ENCODE measurements around the gene GALNT9. TPM values are rescaled to one million over a fixed set of nuclear protein-coding genes. Genes with fewer than 3 reads are reported as not detected.

The GALNT9 gene
- total RNA-seq, 2 experiments from 2014 or later, result 0.86 to 1.2 TPM

DNA sequence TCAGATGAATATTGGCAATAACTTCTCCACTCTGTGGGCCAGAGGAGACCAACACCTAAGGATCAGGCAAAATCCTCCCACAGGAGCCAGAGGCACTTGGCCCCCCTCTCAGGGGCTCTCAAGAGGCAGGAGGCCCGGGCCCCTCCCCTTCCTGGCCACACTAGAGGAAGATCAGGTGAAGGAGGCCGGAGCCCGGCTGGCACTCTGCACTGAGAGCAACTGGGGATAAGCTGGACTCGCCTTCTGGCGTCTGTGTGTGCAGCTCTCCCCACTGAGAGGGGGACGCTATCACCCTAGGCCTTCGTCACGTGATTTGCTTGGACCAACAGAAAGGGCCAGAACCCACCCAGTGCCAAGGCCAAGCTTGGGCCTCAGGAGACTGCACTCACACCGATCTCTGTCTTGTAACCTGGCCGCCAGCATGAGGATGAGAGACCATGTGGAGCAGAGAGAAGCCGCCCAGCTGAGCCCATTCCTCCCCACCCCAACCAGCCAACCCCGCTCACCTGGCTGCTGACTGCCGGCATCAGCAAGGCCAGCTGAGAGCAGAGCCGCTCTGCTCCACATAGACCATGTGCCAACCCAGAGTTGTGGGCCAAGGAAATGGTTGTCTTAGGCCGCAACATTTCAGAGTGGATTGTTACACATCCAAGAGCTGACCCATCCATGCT lies 121.1 kb downstream of the GALNT9 start:
- Mint-ChIP-seq H3K27me3 (ENCODE audit: low read depth) (peaks cover 18% of the 10 kb centered on the region), H3K27ac (no peak overlapping the region), H3K4me3 (no peak overlapping the region), H3K36me3 (ENCODE audit: low read depth) (no peaks in the 10 kb centered on the region), H3K9me3 (no peaks in the 10 kb centered on the region), H3K4me1 (ENCODE audit: low read depth) (peaks cover 8% of the 10 kb centered on the region)
- DNase-seq, result no peak
- intact Hi-C loops (cut with micrococcal nuclease), result no loop called here
- CTCF ChIA-PET, result no interaction called here

- intact Hi-C loops (cut with micrococcal nuclease), result no loop called here
- DNase-seq, result no peak
- Mint-ChIP-seq H3K36me3 (ENCODE audit: low read depth) (no peaks in the 10 kb centered on the region), H3K9me3 (no peaks in the 10 kb centered on the region), H3K27me3 (ENCODE audit: low read depth) (peaks cover 19% of the 10 kb centered on the region), H3K4me1 (ENCODE audit: low read depth) (peaks cover 8% of the 10 kb centered on the region), H3K27ac (no peak overlapping the region), H3K4me3 (no peak overlapping the region)
- CTCF ChIA-PET, result no interaction called here
These were observed 122.2 kb downstream of the GALNT9 start for GRCh38 chr12:132207083-132207775.

GRCh38 chr12:132206046-132206434 lies 123.3 kb downstream of the GALNT9 start:
- no peak overlapping the region for H3K4me3 Mint-ChIP-seq
- intact Hi-C loops (cut with micrococcal nuclease), result no loop called here
- peaks cover 19% of the 10 kb centered on the region for H3K27me3 Mint-ChIP-seq (ENCODE audit: low read depth)
- no peaks in the 10 kb centered on the region for H3K9me3 Mint-ChIP-seq
- CTCF ChIA-PET, result no interaction called here
- DNase-seq, result no peak
- no peak overlapping the region for H3K27ac Mint-ChIP-seq
- no peaks in the 10 kb centered on the region for H3K36me3 Mint-ChIP-seq (ENCODE audit: low read depth)
- H3K4me1 Mint-ChIP-seq (ENCODE audit: low read depth), result peaks cover 8% of the 10 kb centered on the region

DNA sequence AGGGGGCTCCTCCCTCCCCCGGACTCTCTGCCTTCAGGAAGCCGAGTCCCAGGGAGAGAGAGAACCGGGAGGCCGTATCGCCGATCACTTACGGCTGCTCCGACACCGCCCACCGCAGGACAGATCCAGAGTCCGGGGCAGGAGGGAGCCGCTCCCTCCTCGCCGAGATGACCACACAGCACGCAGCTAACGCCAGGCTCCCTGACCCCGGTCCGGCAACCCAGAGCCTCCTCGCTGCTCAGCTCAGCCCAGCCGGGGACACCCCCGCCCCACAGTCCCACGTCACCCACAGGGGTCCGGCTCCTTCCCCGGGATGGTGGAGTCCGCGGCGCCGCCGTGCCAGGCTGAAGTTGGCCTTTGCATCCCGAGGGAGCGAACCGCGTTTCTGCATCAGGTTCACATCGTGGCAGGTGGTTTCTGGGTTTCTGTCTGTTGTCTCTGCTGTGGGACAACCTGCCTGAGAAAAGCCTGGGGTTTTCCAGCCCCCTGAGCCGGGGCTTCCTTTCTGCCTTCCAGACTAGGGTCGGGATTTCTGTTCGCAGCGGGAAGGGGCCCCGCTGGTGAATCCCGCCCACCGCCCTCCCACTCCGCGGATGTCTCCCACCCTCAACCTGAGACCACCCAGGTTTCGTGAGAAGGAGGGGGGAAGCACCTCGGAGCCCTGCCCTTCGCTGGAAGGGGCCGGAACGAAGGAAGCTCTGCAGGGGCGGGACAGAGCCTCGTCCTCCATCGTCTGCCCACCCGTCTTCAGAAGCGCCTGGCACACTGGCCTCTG lies 123.9 kb downstream of the GALNT9 start:
- H3K36me3 Mint-ChIP-seq (ENCODE audit: low read depth), result no peaks in the 10 kb centered on the region
- no peak overlapping the region for H3K27ac Mint-ChIP-seq
- no peaks in the 10 kb centered on the region for H3K9me3 Mint-ChIP-seq
- no peak overlapping the region for H3K4me3 Mint-ChIP-seq
- intact Hi-C loops (cut with micrococcal nuclease), result no loop called here
- CTCF ChIA-PET, result no interaction called here
- H3K4me1 Mint-ChIP-seq (ENCODE audit: low read depth), result peaks cover 8% of the 10 kb centered on the region
- DNase-seq, result no peak
- peaks cover 19% of the 10 kb centered on the region for H3K27me3 Mint-ChIP-seq (ENCODE audit: low read depth)

GRCh38 chr12:132204793-132205270 lies 124.6 kb downstream of the GALNT9 start:
- Mint-ChIP-seq H3K4me3 (no peak overlapping the region), H3K27ac (no peak overlapping the region), H3K27me3 (ENCODE audit: low read depth) (peaks cover 19% of the 10 kb centered on the region), H3K9me3 (no peaks in the 10 kb centered on the region), H3K4me1 (ENCODE audit: low read depth) (peaks cover 8% of the 10 kb centered on the region), H3K36me3 (ENCODE audit: low read depth) (no peaks in the 10 kb centered on the region)
- CTCF ChIA-PET, result no interaction called here
- DNase-seq, result no peak
- intact Hi-C loops (cut with micrococcal nuclease), result no loop called here

DNA sequence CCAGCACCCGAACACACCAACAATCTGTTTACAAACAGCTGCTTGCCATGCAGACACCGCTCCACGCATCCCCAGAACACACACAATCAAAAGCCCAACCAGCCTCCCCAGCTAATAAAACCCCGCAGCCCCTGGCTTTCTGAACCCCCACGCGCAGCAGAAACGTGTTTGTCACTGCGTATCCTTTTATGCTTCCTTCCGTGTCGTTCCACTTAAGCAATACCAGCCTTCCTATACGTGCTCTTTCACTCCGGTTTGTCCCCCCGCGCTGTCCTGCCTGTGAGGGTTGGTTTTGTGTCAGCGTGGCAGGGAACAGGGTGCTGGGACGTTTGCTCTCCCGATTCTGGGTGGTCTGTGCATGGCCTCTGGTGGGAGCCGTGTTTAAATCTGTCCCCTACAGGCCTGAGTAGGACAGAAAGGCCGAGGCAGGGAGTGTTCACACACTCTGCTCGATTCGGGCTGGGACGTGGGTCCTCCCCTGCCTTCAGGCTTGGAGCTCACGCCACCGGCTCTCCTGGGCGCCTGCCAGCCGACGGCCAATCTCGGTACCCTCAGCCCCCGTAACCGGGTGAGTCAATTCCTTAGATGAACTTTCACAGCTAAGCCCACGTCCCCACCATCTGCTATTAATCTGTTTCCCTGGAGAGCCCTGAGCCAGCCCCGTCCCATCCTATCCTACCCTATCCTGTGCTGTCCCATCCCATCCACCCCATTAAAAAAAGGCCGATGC lies 125.2 kb downstream of the GALNT9 start:
- CTCF ChIA-PET, result no interaction called here
- H3K27ac Mint-ChIP-seq, result no peak overlapping the region

GRCh38 chr12:132202929-132203721 lies 126.3 kb downstream of the GALNT9 start:
- H3K27ac Mint-ChIP-seq, result no peak overlapping the region
- no peaks in the 10 kb centered on the region for H3K36me3 Mint-ChIP-seq (ENCODE audit: low read depth)
- intact Hi-C loops (cut with micrococcal nuclease), result no loop called here
- CTCF ChIA-PET, result no interaction called here
- H3K27me3 Mint-ChIP-seq (ENCODE audit: low read depth), result peaks cover 19% of the 10 kb centered on the region
- H3K4me1 Mint-ChIP-seq (ENCODE audit: low read depth), result peaks cover 8% of the 10 kb centered on the region
- H3K9me3 Mint-ChIP-seq, result no peaks in the 10 kb centered on the region
- H3K4me3 Mint-ChIP-seq, result no peak overlapping the region
- DNase-seq, result no peak

More for the DNA sequence above, 125.2 kb downstream of the GALNT9 start:
- intact Hi-C loops (cut with micrococcal nuclease), result no loop called here
- Mint-ChIP-seq H3K4me3 (no peak overlapping the region), H3K4me1 (ENCODE audit: low read depth) (peaks cover 8% of the 10 kb centered on the region), H3K27me3 (ENCODE audit: low read depth) (peaks cover 19% of the 10 kb centered on the region), H3K36me3 (ENCODE audit: low read depth) (no peaks in the 10 kb centered on the region), H3K9me3 (no peaks in the 10 kb centered on the region)
- no peak for DNase-seq

GRCh38 chr12:132201391-132202120 lies 127.8 kb downstream of the GALNT9 start:
- peaks cover 8% of the 10 kb centered on the region for H3K4me1 Mint-ChIP-seq (ENCODE audit: low read depth)
- no peaks in the 10 kb centered on the region for H3K9me3 Mint-ChIP-seq
- peaks cover 14% of the 10 kb centered on the region for H3K27me3 Mint-ChIP-seq (ENCODE audit: low read depth)
- H3K27ac Mint-ChIP-seq, result no peak overlapping the region
- no peak overlapping the region for H3K4me3 Mint-ChIP-seq
- intact Hi-C loops (cut with micrococcal nuclease), result no loop called here
- H3K36me3 Mint-ChIP-seq (ENCODE audit: low read depth), result no peaks in the 10 kb centered on the region
- CTCF ChIA-PET, result no interaction called here
- DNase-seq, result no peak

- no peak for DNase-seq
- Mint-ChIP-seq H3K9me3 (no peaks in the 10 kb centered on the region), H3K4me1 (ENCODE audit: low read depth) (peaks cover 8% of the 10 kb centered on the region), H3K27me3 (ENCODE audit: low read depth) (peaks cover 11% of the 10 kb centered on the region), H3K4me3 (no peak overlapping the region), H3K36me3 (ENCODE audit: low read depth) (no peaks in the 10 kb centered on the region), H3K27ac (no peak overlapping the region)
- CTCF ChIA-PET, result no interaction called here
- intact Hi-C loops (cut with micrococcal nuclease), result no loop called here
These were observed 128.6 kb downstream of the GALNT9 start for GRCh38 chr12:132200800-132201199.

DNA sequence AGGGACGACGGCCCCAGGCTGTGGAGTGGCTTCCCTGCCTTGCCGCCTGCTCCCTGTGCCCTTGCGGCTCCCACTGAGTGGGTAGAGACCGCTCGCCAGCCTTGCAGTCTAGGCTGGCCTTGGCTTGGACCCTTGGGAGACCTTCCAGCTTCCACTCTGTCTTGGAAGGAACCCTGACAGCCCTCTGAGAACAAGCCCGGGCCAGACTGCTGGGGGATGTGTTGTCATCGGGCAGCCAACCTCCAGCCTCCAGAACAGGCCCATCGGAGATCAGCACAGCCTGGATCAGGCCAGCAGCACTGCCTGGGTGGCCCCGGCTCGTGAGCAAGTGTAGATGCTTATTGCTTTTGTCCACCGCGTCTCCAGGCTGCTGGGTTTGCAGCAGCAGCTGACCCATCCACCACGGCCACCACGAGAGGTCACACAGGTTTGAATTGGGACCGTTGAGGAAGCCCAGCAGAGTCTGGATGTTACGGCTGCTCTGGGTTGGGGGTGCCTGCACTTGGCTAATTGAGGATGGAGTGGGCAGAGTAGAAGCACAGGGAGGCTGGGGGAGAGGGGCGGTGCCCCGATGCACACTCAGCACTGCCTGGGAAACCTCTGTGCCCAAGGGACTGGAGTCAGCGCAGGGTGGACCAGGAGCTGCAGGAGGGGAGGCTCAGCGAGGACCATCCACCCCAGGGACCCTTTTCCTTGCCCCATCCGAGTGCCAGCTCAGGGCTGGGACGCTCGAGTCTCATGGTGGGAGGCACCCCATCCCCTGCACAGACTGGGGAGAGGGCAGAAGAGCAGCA lies 129.7 kb downstream of the GALNT9 start:
- Mint-ChIP-seq H3K27ac (no peak overlapping the region), H3K4me3 (no peak overlapping the region), H3K4me1 (ENCODE audit: low read depth) (peaks cover 3% of the 10 kb centered on the region), H3K27me3 (ENCODE audit: low read depth) (peaks cover 8% of the 10 kb centered on the region), H3K36me3 (ENCODE audit: low read depth) (no peaks in the 10 kb centered on the region), H3K9me3 (no peaks in the 10 kb centered on the region)
- no peak for DNase-seq
- CTCF ChIA-PET, result no interaction called here
- intact Hi-C loops (cut with micrococcal nuclease), result no loop called here

DNA sequence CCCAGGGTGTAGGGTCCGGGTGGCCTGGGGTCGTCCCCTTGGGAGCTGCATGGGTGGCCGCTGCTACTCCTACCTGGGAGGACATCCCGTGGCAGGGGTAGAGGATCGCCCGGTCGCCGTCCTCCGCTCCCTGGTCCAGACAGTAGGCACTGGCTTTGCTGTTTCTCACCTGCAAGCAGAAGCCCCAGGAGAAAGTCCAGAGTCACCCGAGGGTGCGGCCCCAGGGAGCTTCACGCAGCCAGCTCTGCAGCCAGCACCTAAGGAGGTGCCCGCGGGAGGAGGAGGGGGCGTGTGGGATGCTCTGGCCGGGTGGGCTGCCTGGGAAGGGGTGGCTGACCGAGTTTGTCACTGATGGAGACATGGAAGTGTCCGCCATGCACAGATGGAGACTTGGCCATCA lies 130.3 kb downstream of the GALNT9 start:
- intact Hi-C loops (cut with micrococcal nuclease), result no loop called here
- CTCF ChIA-PET, result no interaction called here
- H3K27ac Mint-ChIP-seq, result no peak overlapping the region

More for the DNA sequence above, 130.3 kb downstream of the GALNT9 start:
- DNase-seq, result no peak
- Mint-ChIP-seq H3K4me1 (ENCODE audit: low read depth) (no peaks in the 10 kb centered on the region), H3K4me3 (no peak overlapping the region), H3K36me3 (ENCODE audit: low read depth) (peaks cover 2% of the 10 kb centered on the region), H3K9me3 (peaks cover 2% of the 10 kb centered on the region), H3K27me3 (ENCODE audit: low read depth) (peaks cover 2% of the 10 kb centered on the region)
